Activated CD8-positive, alpha-beta memory T cell treated with anti-CD3 and anti-CD28 coated beads, Interleukin-2, amount 10 ng/mL, durations not matched to agents 7 days and 5 days (primary cell): ENCODE results near the gene SPON1. TPM values are rescaled to one million over a fixed set of nuclear protein-coding genes. Genes with fewer than 3 reads are reported as not detected.
A peak's percentile ranks its signal among the peaks of the same experiment; 100 is the strongest.
"Not testable (repeated sequence)": the region's sequence is repeated elsewhere in the genome, so short reads cannot be mapped to it uniquely, and the experiment has no call there.

Source experiments
- ATAC-seq: fragments of 150-1000 bp; cut with Tn5 transposase; one replicate; pipeline ENCODE4 v1.10.0; 2021; ENCODE audit warnings: moderate library complexity
- CTCF ChIA-PET: fragments of 350-600 bp; sonication (Branson Sonifier 250); formaldehyde crosslinking; loops from one replicate; lab custom pipeline; 2021; ENCODE audit warnings: antibody characterized with exemption; lab: Charles Lee
- DNase-seq: peaks from one replicate; pipeline ENCODE4 v3.0.0-alpha.2; 2020
- H3K27ac Mint-ChIP-seq: one replicate; pipeline ENCODE4 v1.8.0; 2021; ENCODE audit warnings: mild to moderate bottlenecking, mixed read lengths
- H3K27me3 Mint-ChIP-seq: one replicate; pipeline ENCODE4 v1.8.0; 2021; ENCODE audit warnings: mixed read lengths
- H3K36me3 Mint-ChIP-seq: one replicate; pipeline ENCODE4 v1.8.0; 2021; ENCODE audit warnings: mild to moderate bottlenecking, mixed read lengths
- H3K4me1 Mint-ChIP-seq: one replicate; pipeline ENCODE4 v1.8.0; 2021; ENCODE audit warnings: mixed read lengths
- H3K4me3 Mint-ChIP-seq: one replicate; pipeline ENCODE4 v1.8.0; 2021; ENCODE audit warnings: mild to moderate bottlenecking, moderate library complexity, mixed read lengths
- H3K9me3 Mint-ChIP-seq: one replicate; pipeline ENCODE4 v1.8.0; 2022; ENCODE audit warnings: low read depth, mixed read lengths
- total RNA-seq, 2 experiments: library from RNA; stranded (reverse); gene quantifications; one replicate each; pipeline ENCODE4 v1.2.3, GENCODE V29; 2021

Gene SPON1
- total RNA-seq, result not detected

- Mint-ChIP-seq H3K36me3 (no peaks in the 10 kb centered on the region), H3K4me1 (peaks cover 12% of the 10 kb centered on the region), H3K27ac (peak within 1 kb of the TSS; percentile 42), H3K27me3 (peaks cover 87% of the 10 kb centered on the region), H3K9me3 (no peaks in the 10 kb centered on the region), H3K4me3 (peak within 1 kb of the TSS; percentile 18)
- ATAC-seq (peak; percentile 65), DNase-seq (no peak)
- CTCF ChIA-PET, result interaction anchor here (1.1 to 2.2 kb wide), 6 partner anchors 10 to 287 kb away, joined by 3 to 9 read pairs (median 4); no protein-coding TSS in a partner anchor
These were observed at the start of gene SPON1 for GRCh38 chr11:13962562-13963168. Gene SPON1 (plus strand): TSS chr11:13962723. CDS start chr11:13962905, 182 bp downstream.

- ATAC-seq, result no peak
These were observed 45.3 kb upstream of the SPON1 start for GRCh38 chr11:13917264-13917663.

GRCh38 chr11:13917904-13918303 lies 44.6 kb upstream of the SPON1 start:
- Mint-ChIP-seq H3K27ac (no peak overlapping the region), H3K4me3 (no peak overlapping the region), H3K9me3 (peaks cover 4% of the 10 kb centered on the region), H3K36me3 (peaks cover 5% of the 10 kb centered on the region), H3K27me3 (peaks cover 10% of the 10 kb centered on the region), H3K4me1 (peaks cover 4% of the 10 kb centered on the region)
- no peak for DNase-seq
- no peak for ATAC-seq
- CTCF ChIA-PET, result no interaction called here

More at GRCh38 chr11:13917264-13917663, 45.3 kb upstream of the SPON1 start:
- Mint-ChIP-seq H3K27me3 (peaks cover 10% of the 10 kb centered on the region), H3K27ac (no peak overlapping the region), H3K4me3 (no peak overlapping the region), H3K4me1 (no peaks in the 10 kb centered on the region), H3K9me3 (peaks cover 4% of the 10 kb centered on the region), H3K36me3 (peaks cover 2% of the 10 kb centered on the region)
- no peak for DNase-seq
- CTCF ChIA-PET, result no interaction called here

GRCh38 chr11:13920756-13921155 lies 41.8 kb upstream of the SPON1 start:
- H3K36me3 Mint-ChIP-seq, result peaks cover 12% of the 10 kb centered on the region
- peaks cover 31% of the 10 kb centered on the region for H3K4me1 Mint-ChIP-seq
- H3K9me3 Mint-ChIP-seq, result peaks cover 4% of the 10 kb centered on the region
- no peak overlapping the region for H3K27ac Mint-ChIP-seq
- H3K27me3 Mint-ChIP-seq, result peaks cover 10% of the 10 kb centered on the region
- ATAC-seq, result no peak
- DNase-seq, result no peak
- CTCF ChIA-PET, result interaction anchor here (1.2 kb wide), 1 partner anchor 986 kb away, joined by 3 read pairs; no protein-coding TSS in a partner anchor
- no peak overlapping the region for H3K4me3 Mint-ChIP-seq

GRCh38 chr11:13921545-13921944 lies 41.0 kb upstream of the SPON1 start:
- Mint-ChIP-seq H3K27ac (no peak overlapping the region), H3K4me1 (peaks cover 32% of the 10 kb centered on the region), H3K27me3 (peaks cover 8% of the 10 kb centered on the region), H3K4me3 (no peak overlapping the region), H3K9me3 (peaks cover under 1% of the 10 kb centered on the region), H3K36me3 (peaks cover 13% of the 10 kb centered on the region)
- CTCF ChIA-PET, result interaction anchor here (1.2 kb wide), 1 partner anchor 985 kb away, joined by 3 read pairs; no protein-coding TSS in a partner anchor
- DNase-seq (no peak), ATAC-seq (no peak)

- CTCF ChIA-PET, result interaction anchor here (0.9 to 1.2 kb wide), 2 partner anchors 18 to 25 kb away, joined by 3 read pairs; no protein-coding TSS in a partner anchor
- DNase-seq (no peak), ATAC-seq (no peak)
- no peaks in the 10 kb centered on the region for H3K9me3 Mint-ChIP-seq
- no peaks in the 10 kb centered on the region for H3K27me3 Mint-ChIP-seq
- peaks cover 32% of the 10 kb centered on the region for H3K4me1 Mint-ChIP-seq
- no peak overlapping the region for H3K4me3 Mint-ChIP-seq
- peak overlapping the region; percentile 95 for H3K27ac Mint-ChIP-seq
- H3K36me3 Mint-ChIP-seq, result peaks cover 13% of the 10 kb centered on the region
These were observed 39.3 kb upstream of the SPON1 start for GRCh38 chr11:13923182-13923581.

- DNase-seq (peak; percentile 57), ATAC-seq (peak; percentile 92)
- Mint-ChIP-seq H3K9me3 (no peaks in the 10 kb centered on the region), H3K27me3 (no peaks in the 10 kb centered on the region), H3K27ac (peak overlapping the region; percentile 95), H3K4me1 (peaks cover 38% of the 10 kb centered on the region), H3K4me3 (peak overlapping the region; percentile 46), H3K36me3 (peaks cover 13% of the 10 kb centered on the region)
- CTCF ChIA-PET, result interaction anchor here (0.9 to 1.5 kb wide), 3 partner anchors 17 to 324 kb away, joined by 3 to 4 read pairs (median 3); no protein-coding TSS in a partner anchor
These were observed 38.5 kb upstream of the SPON1 start for GRCh38 chr11:13923716-13924650.

GRCh38 chr11:13924801-13925327 lies 37.7 kb upstream of the SPON1 start:
- Mint-ChIP-seq H3K4me1 (peaks cover 41% of the 10 kb centered on the region), H3K36me3 (peaks cover 13% of the 10 kb centered on the region), H3K9me3 (no peaks in the 10 kb centered on the region), H3K4me3 (no peak overlapping the region), H3K27ac (peak overlapping the region; percentile 95), H3K27me3 (no peaks in the 10 kb centered on the region)
- CTCF ChIA-PET, result interaction anchor here (0.9 to 3.3 kb wide), 3 partner anchors 15 to 324 kb away, joined by 3 to 18 read pairs (median 4); no protein-coding TSS in a partner anchor
- no peak for DNase-seq
- no peak for ATAC-seq

- H3K27ac Mint-ChIP-seq, ATAC-seq, H3K9me3 Mint-ChIP-seq, DNase-seq, H3K27me3 Mint-ChIP-seq, H3K4me3 Mint-ChIP-seq: not testable (repeated sequence)
- H3K36me3 Mint-ChIP-seq, result peaks cover 13% of the 10 kb centered on the region
- peaks cover 41% of the 10 kb centered on the region for H3K4me1 Mint-ChIP-seq
- CTCF ChIA-PET, result interaction anchor here (0.6 to 3.3 kb wide), 3 partner anchors 13 to 1666 kb away, joined by 3 to 18 read pairs (median 3); no protein-coding TSS in a partner anchor
These were observed 36.2 kb upstream of the SPON1 start for GRCh38 chr11:13926366-13926765.

GRCh38 chr11:13926981-13927380 lies 35.5 kb upstream of the SPON1 start:
- H3K4me3 Mint-ChIP-seq, result no peak overlapping the region
- no peaks in the 10 kb centered on the region for H3K9me3 Mint-ChIP-seq
- H3K27ac Mint-ChIP-seq, result no peak overlapping the region
- ATAC-seq (no peak), DNase-seq (no peak)
- H3K4me1 Mint-ChIP-seq, result peaks cover 41% of the 10 kb centered on the region
- H3K36me3 Mint-ChIP-seq, result peaks cover 13% of the 10 kb centered on the region
- CTCF ChIA-PET, result interaction anchor here (0.6 to 3.3 kb wide), 3 partner anchors 13 to 1666 kb away, joined by 3 to 18 read pairs (median 3); no protein-coding TSS in a partner anchor
- H3K27me3 Mint-ChIP-seq, result no peaks in the 10 kb centered on the region

GRCh38 chr11:13927481-13927880 lies 35.0 kb upstream of the SPON1 start:
- peaks cover 13% of the 10 kb centered on the region for H3K36me3 Mint-ChIP-seq
- no peak for ATAC-seq
- no peak overlapping the region for H3K27ac Mint-ChIP-seq
- no peak overlapping the region for H3K4me3 Mint-ChIP-seq
- CTCF ChIA-PET, result interaction anchor here (3.3 kb wide), 1 partner anchor 12 kb away, joined by 18 read pairs; no protein-coding TSS in a partner anchor
- H3K27me3 Mint-ChIP-seq, result no peaks in the 10 kb centered on the region
- H3K4me1 Mint-ChIP-seq, result peaks cover 41% of the 10 kb centered on the region
- H3K9me3 Mint-ChIP-seq, result no peaks in the 10 kb centered on the region
- DNase-seq, result no peak

GRCh38 chr11:13928566-13929251 lies 33.8 kb upstream of the SPON1 start:
- Mint-ChIP-seq H3K9me3 (no peaks in the 10 kb centered on the region), H3K27ac (no peak overlapping the region), H3K27me3 (no peaks in the 10 kb centered on the region), H3K4me3 (no peak overlapping the region), H3K36me3 (peaks cover 10% of the 10 kb centered on the region), H3K4me1 (peaks cover 29% of the 10 kb centered on the region)
- DNase-seq, result no peak
- ATAC-seq, result no peak
- CTCF ChIA-PET, result no interaction called here
